SK-N-SH (cell line): ENCODE data around the gene COX7A2. TPM values are rescaled to one million over a fixed set of nuclear protein-coding genes. Genes with fewer than 3 reads are reported as not detected.
A peak's percentile ranks its signal among the peaks of the same experiment; 100 is the strongest.

Source experiments
- CTCF ChIA-PET: fragments of 300-600, 350-600 bp; formaldehyde crosslinking; extraction: SDS; loops from one replicate; lab custom pipeline; 2021; lab: Yijun Ruan, JAX
- POLR2A ChIA-PET: fragments of 350-600 bp; sonication (Branson Sonifier 250); formaldehyde crosslinking; extraction: SDS; loops from one replicate; lab custom pipeline; 2020; ENCODE audit warnings: antibody characterized with exemption, inconsistent platforms; lab: Yijun Ruan, JAX
- DNase-seq: peaks from one replicate; pipeline ENCODE4 v3.0.0; 2012
- H2AFZ ChIP-seq: fragments of 200-600 bp; sonication (generic); 2 replicates; pipeline ENCODE4 v1.8.1; 2016; ENCODE audit warnings: antibody characterized with exemption, mild to moderate bottlenecking, low read depth
- H3F3A ChIP-seq: fragments of 200-600 bp; sonication (generic); replicated peaks from 2 replicates; pipeline ENCODE3; 2016; ENCODE audit warnings: antibody characterized with exemption, mild to moderate bottlenecking; ENCODE audit not compliant: insufficient read depth
- H3K27ac ChIP-seq, 2 experiments: fragments of 200-500 bp in 1 of 2; fragments of 200-600 bp in 1 of 2; sonication (Bioruptor generic) in 1 of 2; sonication (generic), shearing (Covaris generic) in 1 of 2; 2 replicates each; pipeline versions ENCODE4 v1.5.1 to v1.6.1; 2014 to 2016; ENCODE audit warnings: low read depth in 2 of 2, inconsistent platforms in 1 of 2, low read length in 1 of 2, mild to moderate bottlenecking in 1 of 2, mixed read lengths in 1 of 2
- H3K27me3 ChIP-seq: fragments of 200-600 bp; sonication (generic), shearing (Covaris generic); 2 replicates; pipeline ENCODE4 v1.6.1; 2016; ENCODE audit warnings: mixed run types; ENCODE audit not compliant: insufficient read depth
- H3K36me3 ChIP-seq, 2 experiments: fragments of 200-500 bp in 1 of 2; fragments of 200-600 bp in 1 of 2; sonication (Bioruptor generic) in 1 of 2; sonication (generic) in 1 of 2; replicated peaks in 1 of 2; 2 replicates each; pipeline versions ENCODE3 to v1.5.1; 2014 to 2016; ENCODE audit warnings: low read length in 1 of 2, mild to moderate bottlenecking in 1 of 2; ENCODE audit not compliant: insufficient read depth in 2 of 2, control insufficient read depth in 1 of 2
- H3K4me1 ChIP-seq, 2 experiments: fragments of 200-500 bp in 1 of 2; fragments of 200-600 bp in 1 of 2; sonication (Bioruptor generic) in 1 of 2; sonication (generic), shearing (Covaris generic) in 1 of 2; 2 replicates each; pipeline versions ENCODE4 v1.5.1 to v1.6.1; 2014 to 2016; ENCODE audit warnings: low read depth in 1 of 2, low read length in 1 of 2, mixed run types in 1 of 2; ENCODE audit not compliant: insufficient read depth in 2 of 2, control insufficient read depth in 1 of 2
- H3K4me2 ChIP-seq: fragments of 200-600 bp; sonication (generic), shearing (Covaris generic); 2 replicates; pipeline ENCODE4 v1.6.1; 2017; ENCODE audit warnings: mixed run types
- H3K4me3 ChIP-seq, 2 experiments: fragments of 200-500 bp in 1 of 2; fragments of 200-600 bp in 1 of 2; sonication (Bioruptor generic) in 1 of 2; sonication (generic), shearing (Covaris generic) in 1 of 2; 2 replicates each; pipeline versions ENCODE4 v1.5.1 to v1.8.1; 2014 to 2016; ENCODE audit warnings: low read depth in 2 of 2, inconsistent platforms in 1 of 2, low read length in 1 of 2, mild to moderate bottlenecking in 1 of 2, mixed read lengths in 1 of 2, moderate library complexity in 1 of 2
- H3K79me2 ChIP-seq: fragments of 200-600 bp; sonication (generic); 2 replicates; pipeline ENCODE4 v1.8.1; 2017; ENCODE audit warnings: mild to moderate bottlenecking; ENCODE audit not compliant: insufficient read depth
- H3K9ac ChIP-seq: fragments of 200-600 bp; sonication (generic); 2 replicates; pipeline ENCODE4 v1.6.1; 2017; ENCODE audit warnings: mixed run types
- H3K9me2 ChIP-seq: fragments of 200-600 bp; sonication (generic); 2 replicates; pipeline ENCODE4 v1.6.1; 2017; ENCODE audit warnings: mixed run types
- H3K9me3 ChIP-seq: fragments of 200-600 bp; sonication (generic); 2 replicates; pipeline ENCODE4 v1.6.1; 2017; ENCODE audit warnings: mixed run types, mild to moderate bottlenecking, moderate library complexity
- H4K20me1 ChIP-seq: fragments of 200-600 bp; sonication (generic); 2 replicates; pipeline ENCODE4 v1.6.1; 2017; ENCODE audit warnings: mild to moderate bottlenecking, mixed run types; ENCODE audit not compliant: insufficient read depth
- EP300 ChIP-seq, 2 experiments: IDR thresholded peaks; 2 replicates each; pipeline versions ENCODE4 v1.4.0 to v1.6.1; 2012; ENCODE audit warnings: borderline replicate concordance in 1 of 2, low read depth in 1 of 2, low read length in 1 of 2
- FOSL2 ChIP-seq: IDR thresholded peaks from 2 replicates; pipeline ENCODE4 v1.4.0; 2012; ENCODE audit warnings: low read depth, mild to moderate bottlenecking, moderate library complexity, borderline replicate concordance
- NRF1 ChIP-seq: IDR thresholded peaks from 2 replicates; pipeline ENCODE4 v1.6.1; 2012; ENCODE audit warnings: low read depth, mild to moderate bottlenecking, low read length
- POLR2AphosphoS5 ChIP-seq: IDR thresholded peaks from 2 replicates; pipeline ENCODE4 v1.6.1; 2012; ENCODE audit warnings: low read depth, low read length
- RXRA ChIP-seq: IDR thresholded peaks from 2 replicates; pipeline ENCODE4 v1.4.0; 2012; ENCODE audit warnings: low read depth, mild to moderate bottlenecking, borderline replicate concordance
- SMC3 ChIP-seq: IDR thresholded peaks from 2 replicates; pipeline ENCODE4 v1.6.1; 2012; ENCODE audit warnings: low read depth, low read length, improper control_type of control experiment
- WGBS: methylation state at CpG from one replicate; pipeline ENCODE4 v1.1.6; 2017; ENCODE audit warnings: low lambda C conversion rate; 5-methylcytosine and 5-hydroxymethylcytosine counted together
- polyA plus RNA-seq, 3 experiments: library from polyadenylated mRNA; depleted of rRNA; stranded (reverse); fragments of >200 nt; gene quantifications; 2 replicates each; pipeline ENCODE4 v1.2.3, GENCODE V29; 2012
- TF ChIP-seq, protein P1 (sequence below): fragments of 200-600 bp; sonication (generic); IDR thresholded peaks from 2 replicates; pipeline ENCODE4 v1.6.1; 2017; ENCODE audit warnings: antibody characterized with exemption, mild to moderate bottlenecking, moderate library complexity
- TF ChIP-seq, protein P2 (sequence below): IDR thresholded peaks from 2 replicates; pipeline ENCODE4 v1.4.0; 2012; ENCODE audit warnings: low read depth, borderline replicate concordance
- TF ChIP-seq, protein P3 (sequence below): IDR thresholded peaks from 2 replicates; pipeline ENCODE4 v1.6.1; 2012; ENCODE audit warnings: mild to moderate bottlenecking, low read depth, low read length, moderate library complexity

The COX7A2 gene
- polyA plus RNA-seq, 1 of the 3 experiments (the other 2 are of a cell fraction): 431 TPM

DNA sequence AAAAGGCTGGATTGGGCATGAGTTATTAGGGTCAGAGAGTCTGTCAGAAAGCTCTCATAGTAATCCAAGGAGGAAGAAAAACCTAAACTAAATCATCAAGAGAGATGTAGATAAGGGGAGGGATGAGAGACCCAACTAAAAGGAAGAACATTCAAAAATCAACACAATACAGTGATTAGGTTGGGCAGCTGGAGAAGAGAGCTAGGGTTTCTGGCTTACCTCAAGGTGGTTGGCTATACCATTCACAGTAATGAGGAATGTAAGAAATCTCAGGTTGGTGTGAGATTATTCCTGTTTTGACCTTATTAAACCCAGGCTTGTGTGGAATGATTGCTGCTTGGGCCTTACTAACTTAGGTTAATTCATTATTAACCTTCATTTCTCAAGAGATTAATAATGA lies 6.2 kb upstream of the COX7A2 start:
- H4K20me1 ChIP-seq: no peaks in the 10 kb centered on the region
- H3K27ac ChIP-seq: no peak overlapping the region
- H3K4me3 ChIP-seq: no peak overlapping the region
- H3K79me2 ChIP-seq: no peaks in the 10 kb centered on the region; the same call in 1 of the 2 replicates
- CTCF ChIA-PET: interaction anchor here (1.0 to 5.2 kb wide), 3 partner anchors 12 to 39 kb away, joined by 3 to 35 read pairs (median 4); no protein-coding TSS in a partner anchor
- H3K4me2 ChIP-seq: no peak overlapping the region
- no peak overlapping the region for H2AFZ ChIP-seq
- no peaks in the 10 kb centered on the region; a peak in 1 of 4 replicates for H3K4me1 ChIP-seq
- peaks cover 24 to 30% of the 10 kb centered on the region in 2 experiments for H3K36me3 ChIP-seq
- TF ChIP-seq, protein P1, sequence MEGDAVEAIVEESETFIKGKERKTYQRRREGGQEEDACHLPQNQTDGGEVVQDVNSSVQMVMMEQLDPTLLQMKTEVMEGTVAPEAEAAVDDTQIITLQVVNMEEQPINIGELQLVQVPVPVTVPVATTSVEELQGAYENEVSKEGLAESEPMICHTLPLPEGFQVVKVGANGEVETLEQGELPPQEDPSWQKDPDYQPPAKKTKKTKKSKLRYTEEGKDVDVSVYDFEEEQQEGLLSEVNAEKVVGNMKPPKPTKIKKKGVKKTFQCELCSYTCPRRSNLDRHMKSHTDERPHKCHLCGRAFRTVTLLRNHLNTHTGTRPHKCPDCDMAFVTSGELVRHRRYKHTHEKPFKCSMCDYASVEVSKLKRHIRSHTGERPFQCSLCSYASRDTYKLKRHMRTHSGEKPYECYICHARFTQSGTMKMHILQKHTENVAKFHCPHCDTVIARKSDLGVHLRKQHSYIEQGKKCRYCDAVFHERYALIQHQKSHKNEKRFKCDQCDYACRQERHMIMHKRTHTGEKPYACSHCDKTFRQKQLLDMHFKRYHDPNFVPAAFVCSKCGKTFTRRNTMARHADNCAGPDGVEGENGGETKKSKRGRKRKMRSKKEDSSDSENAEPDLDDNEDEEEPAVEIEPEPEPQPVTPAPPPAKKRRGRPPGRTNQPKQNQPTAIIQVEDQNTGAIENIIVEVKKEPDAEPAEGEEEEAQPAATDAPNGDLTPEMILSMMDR: no peak
- TF ChIP-seq SMC3 (no peak), EP300 (IDR thresholded peaks at IDR 0.05; ENCODE audit: borderline replicate concordance in 1 of 2, low read depth in 1 of 2, low read length in 1 of 2) (no peak)
- no peaks in the 10 kb centered on the region for H3K27me3 ChIP-seq
- no peak for DNase-seq
- POLR2A ChIA-PET: interaction anchor here (0.5 kb wide), 1 partner anchor 397 kb away, joined by 4 read pairs; no protein-coding TSS in a partner anchor
- no peaks in the 10 kb centered on the region for H3F3A ChIP-seq
- no peaks in the 10 kb centered on the region for H3K9me2 ChIP-seq
- H3K9me3 ChIP-seq: no peaks in the 10 kb centered on the region
- no peak overlapping the region for H3K9ac ChIP-seq

DNA sequence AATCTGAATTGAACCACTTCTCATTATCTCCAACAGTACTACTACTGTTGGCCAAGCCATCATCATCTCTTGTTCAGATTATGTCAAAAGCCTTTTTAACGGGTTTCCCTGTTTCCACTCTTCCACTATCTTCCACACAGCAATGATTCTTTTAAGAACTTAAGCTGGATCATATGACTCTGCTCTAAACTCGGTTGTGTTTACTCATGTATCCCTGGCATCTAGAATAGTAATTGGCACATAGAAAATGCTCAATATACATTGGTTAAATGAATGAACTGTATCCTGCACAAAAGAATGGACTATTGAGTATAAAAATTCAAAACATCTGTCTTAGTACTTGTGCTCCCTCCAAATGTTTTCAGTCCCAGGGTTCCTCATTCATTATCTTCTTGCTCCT lies 2.8 kb upstream of the COX7A2 start:
- peaks cover 21% of the 10 kb centered on the region for H3K79me2 ChIP-seq
- H3K9me3 ChIP-seq: no peaks in the 10 kb centered on the region
- H3K9me2 ChIP-seq: no peaks in the 10 kb centered on the region
- H3F3A ChIP-seq: peaks cover 5% of the 10 kb centered on the region
- POLR2A ChIA-PET: no interaction called here
- peaks cover 0 to 13% of the 10 kb centered on the region in 2 experiments for H3K36me3 ChIP-seq
- no peak overlapping the region for H3K9ac ChIP-seq
- H2AFZ ChIP-seq: no peak overlapping the region
- H3K27ac ChIP-seq: no peak overlapping the region
- peaks cover 0 to 4% of the 10 kb centered on the region in 2 experiments; a peak in 2 of 4 replicates for H3K4me1 ChIP-seq
- no peaks in the 10 kb centered on the region for H3K27me3 ChIP-seq
- no peak overlapping the region for H3K4me3 ChIP-seq
- no peak for DNase-seq
- TF ChIP-seq NRF1: no peak
- TF ChIP-seq RXRA: no peak
- H4K20me1 ChIP-seq: peaks cover 6% of the 10 kb centered on the region
- CTCF ChIA-PET: no interaction called here
- 38% methylated on average over 2 of the region's 2 CpGs for WGBS
- H3K4me2 ChIP-seq: no peak overlapping the region

DNA sequence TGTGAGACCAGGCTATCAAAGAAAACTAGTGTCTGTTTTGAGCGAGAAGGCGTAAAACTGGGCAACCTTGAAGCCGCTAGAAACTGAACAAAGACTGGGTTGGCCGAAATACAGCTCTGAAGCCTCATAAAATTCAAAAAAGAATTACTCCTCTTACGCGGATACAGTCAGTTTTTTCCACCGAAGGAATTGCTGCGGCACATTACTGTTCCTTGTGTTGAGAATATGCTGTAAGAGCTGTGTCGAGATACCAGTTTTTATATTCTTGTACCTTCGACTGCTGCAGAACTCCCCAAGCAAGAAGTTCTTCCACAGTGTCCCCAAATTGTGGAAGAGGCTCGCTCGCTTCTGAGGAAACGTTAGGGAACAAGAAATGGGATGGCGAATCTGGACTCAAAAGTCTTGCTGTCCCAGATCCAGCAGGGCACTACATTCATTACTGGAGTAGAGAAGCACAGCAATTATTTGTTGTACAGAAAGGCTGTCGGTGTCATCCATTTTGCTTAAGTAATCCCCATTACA lies 523 bp upstream of the COX7A2 start:
- Histone ChIP-seq H3K27me3 (no peaks in the 10 kb centered on the region), H3K9me2 (no peaks in the 10 kb centered on the region), H3K9me3 (no peaks in the 10 kb centered on the region), H3K9ac (peak overlapping the region; percentile 92), H4K20me1 (peaks cover 17% of the 10 kb centered on the region), H3K36me3 (peaks cover 19 to 26% of the 10 kb centered on the region in 2 experiments), H3K4me3 (peak overlapping the region; percentile 97 to 100), H3K4me2 (peak overlapping the region; percentile 83), H3K27ac (peak overlapping the region; percentile 93 to 95), H3K4me1 (peaks cover 0 to 7% of the 10 kb centered on the region in 2 experiments; a peak in 2 of 4 replicates), H3K79me2 (peaks cover 42% of the 10 kb centered on the region), H2AFZ (peak overlapping the region; percentile 97), H3F3A (peaks cover 5% of the 10 kb centered on the region)
- peak; percentile 2 for DNase-seq
- TF ChIP-seq POLR2AphosphoS5 (no peak), FOSL2 (no peak)
- TF ChIP-seq, protein P2, sequence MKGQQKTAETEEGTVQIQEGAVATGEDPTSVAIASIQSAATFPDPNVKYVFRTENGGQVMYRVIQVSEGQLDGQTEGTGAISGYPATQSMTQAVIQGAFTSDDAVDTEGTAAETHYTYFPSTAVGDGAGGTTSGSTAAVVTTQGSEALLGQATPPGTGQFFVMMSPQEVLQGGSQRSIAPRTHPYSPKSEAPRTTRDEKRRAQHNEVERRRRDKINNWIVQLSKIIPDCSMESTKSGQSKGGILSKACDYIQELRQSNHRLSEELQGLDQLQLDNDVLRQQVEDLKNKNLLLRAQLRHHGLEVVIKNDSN: no peak; the same call in 1 of the 2 replicates
- TF ChIP-seq, protein P3, sequence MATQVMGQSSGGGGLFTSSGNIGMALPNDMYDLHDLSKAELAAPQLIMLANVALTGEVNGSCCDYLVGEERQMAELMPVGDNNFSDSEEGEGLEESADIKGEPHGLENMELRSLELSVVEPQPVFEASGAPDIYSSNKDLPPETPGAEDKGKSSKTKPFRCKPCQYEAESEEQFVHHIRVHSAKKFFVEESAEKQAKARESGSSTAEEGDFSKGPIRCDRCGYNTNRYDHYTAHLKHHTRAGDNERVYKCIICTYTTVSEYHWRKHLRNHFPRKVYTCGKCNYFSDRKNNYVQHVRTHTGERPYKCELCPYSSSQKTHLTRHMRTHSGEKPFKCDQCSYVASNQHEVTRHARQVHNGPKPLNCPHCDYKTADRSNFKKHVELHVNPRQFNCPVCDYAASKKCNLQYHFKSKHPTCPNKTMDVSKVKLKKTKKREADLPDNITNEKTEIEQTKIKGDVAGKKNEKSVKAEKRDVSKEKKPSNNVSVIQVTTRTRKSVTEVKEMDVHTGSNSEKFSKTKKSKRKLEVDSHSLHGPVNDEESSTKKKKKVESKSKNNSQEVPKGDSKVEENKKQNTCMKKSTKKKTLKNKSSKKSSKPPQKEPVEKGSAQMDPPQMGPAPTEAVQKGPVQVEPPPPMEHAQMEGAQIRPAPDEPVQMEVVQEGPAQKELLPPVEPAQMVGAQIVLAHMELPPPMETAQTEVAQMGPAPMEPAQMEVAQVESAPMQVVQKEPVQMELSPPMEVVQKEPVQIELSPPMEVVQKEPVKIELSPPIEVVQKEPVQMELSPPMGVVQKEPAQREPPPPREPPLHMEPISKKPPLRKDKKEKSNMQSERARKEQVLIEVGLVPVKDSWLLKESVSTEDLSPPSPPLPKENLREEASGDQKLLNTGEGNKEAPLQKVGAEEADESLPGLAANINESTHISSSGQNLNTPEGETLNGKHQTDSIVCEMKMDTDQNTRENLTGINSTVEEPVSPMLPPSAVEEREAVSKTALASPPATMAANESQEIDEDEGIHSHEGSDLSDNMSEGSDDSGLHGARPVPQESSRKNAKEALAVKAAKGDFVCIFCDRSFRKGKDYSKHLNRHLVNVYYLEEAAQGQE: no peak
- CTCF ChIA-PET: interaction anchor here (0.6 to 1.5 kb wide), 8 partner anchors 14 to 283 kb away, joined by 3 to 8 read pairs (median 3); no protein-coding TSS in a partner anchor
- 17% methylated on average over 15 of the region's 15 CpGs for WGBS
- POLR2A ChIA-PET: interaction anchor here (1.3 kb wide), 1 partner anchor 358 kb away, joined by 7 read pairs; the partner anchor contains the start of gene SENP6
